ENCODE measurements around the gene SPATA4. TPM values are rescaled to one million over a fixed set of nuclear protein-coding genes. Genes with fewer than 3 reads are reported as not detected.

The SPATA4 gene
- total RNA-seq, 1 donor from 2014 or later: not detected

GRCh38 chr4:176149680-176150355, 45.6 kb downstream of the SPATA4 start:
- no peak overlapping the region for H3K4me3 ChIP-seq (ENCODE audit: low read depth, low read length)
- DNase-seq (ENCODE audit: low read depth): no peak
- TF ChIP-seq CTCF (conservative IDR thresholded peaks at IDR 0.05; ENCODE audit: low read depth, low read length): no peak

- TF ChIP-seq CTCF (conservative IDR thresholded peaks at IDR 0.05; ENCODE audit: low read depth, low read length): no peak
- H3K4me3 ChIP-seq (ENCODE audit: low read depth, low read length): no peak overlapping the region
- DNase-seq (ENCODE audit: low read depth): no peak
Measured at GRCh38 chr4:176142253-176142652, 53.1 kb downstream of the SPATA4 start.

- DNase-seq (ENCODE audit: low read depth): no peak
- H3K4me3 ChIP-seq (ENCODE audit: low read depth, low read length): no peak overlapping the region
- no peak for TF ChIP-seq CTCF (conservative IDR thresholded peaks at IDR 0.05; ENCODE audit: low read depth, low read length)
Measured at GRCh38 chr4:176139518-176139917, 55.9 kb downstream of the SPATA4 start.

- no peak for DNase-seq (ENCODE audit: low read depth)
- TF ChIP-seq CTCF (conservative IDR thresholded peaks at IDR 0.05; ENCODE audit: low read depth, low read length): no peak
- H3K4me3 ChIP-seq (ENCODE audit: low read depth, low read length): no peak overlapping the region
Measured at GRCh38 chr4:176137631-176138030, 57.8 kb downstream of the SPATA4 start.

- no peak for DNase-seq (ENCODE audit: low read depth)
- H3K4me3 ChIP-seq (ENCODE audit: low read depth, low read length): no peak overlapping the region
- TF ChIP-seq CTCF (conservative IDR thresholded peaks at IDR 0.05; ENCODE audit: low read depth, low read length): no peak
Measured at GRCh38 chr4:176134670-176135069, 60.7 kb downstream of the SPATA4 start.

Other genes with a start within 250 kb of the SPATA4 start
- 0.17 and 0.58 TPM in 2 replicates for gene WDR17, start 129.7 kb downstream of the SPATA4 start, total RNA-seq
- not detected in 2 replicates for gene ASB5, start 73.6 kb upstream of the SPATA4 start, total RNA-seq
- 80.1 and 90.4 TPM in 2 replicates for gene SPCS3, start 124.4 kb upstream of the SPATA4 start, total RNA-seq

All from epithelial cell of proximal tubule (primary cell).